ENCODE measurements around the gene RBBP8NL.

DNA sequence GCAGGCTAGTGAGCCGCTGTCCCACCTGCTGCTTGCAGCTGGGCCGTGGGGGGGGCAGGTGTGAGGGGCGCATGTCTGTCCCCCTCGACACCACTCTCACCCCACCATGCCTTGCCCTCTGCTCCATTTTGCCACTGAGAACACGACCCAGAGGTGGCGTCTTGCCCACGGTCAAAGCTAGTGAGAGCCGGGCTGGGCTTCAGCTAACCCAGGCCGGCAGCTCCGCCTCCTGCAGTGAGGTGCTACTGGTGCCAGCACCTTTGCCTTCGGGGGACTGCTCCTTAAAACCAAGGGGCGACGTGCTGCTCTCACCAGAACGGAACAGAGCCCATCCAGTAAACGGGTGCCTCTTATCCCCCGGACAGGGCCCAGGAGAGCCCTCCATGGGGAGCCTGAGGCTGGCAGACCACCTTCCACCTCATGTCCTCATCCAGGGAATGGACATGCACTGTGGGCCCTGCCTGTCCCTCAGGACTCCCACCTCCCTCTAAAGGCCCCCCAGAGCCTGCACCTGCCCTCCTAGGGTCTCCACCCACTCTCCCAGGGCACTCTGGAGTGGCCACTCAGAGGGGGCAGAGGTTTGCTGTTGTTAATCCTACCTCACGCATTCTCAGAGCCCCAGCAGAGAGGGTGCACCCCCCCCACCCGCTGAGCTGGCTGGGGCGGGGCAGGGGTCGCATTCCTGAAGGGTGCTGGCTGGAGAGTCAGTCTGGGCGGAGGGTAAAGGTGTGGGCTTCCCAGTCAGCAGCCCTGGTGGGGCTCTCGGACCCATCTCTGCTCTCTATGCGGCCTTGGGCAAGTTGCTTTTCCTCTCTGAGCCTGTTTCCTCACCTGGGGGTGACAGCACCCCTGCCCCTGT lies 2.9 kb downstream of the RBBP8NL start:
- TF ChIP-seq TAF1 (conservative IDR thresholded peaks at IDR 0.05) (no peak), RAD21 (IDR thresholded peaks at IDR 0.05) (no peak)
- TF ChIP-seq, protein P1, sequence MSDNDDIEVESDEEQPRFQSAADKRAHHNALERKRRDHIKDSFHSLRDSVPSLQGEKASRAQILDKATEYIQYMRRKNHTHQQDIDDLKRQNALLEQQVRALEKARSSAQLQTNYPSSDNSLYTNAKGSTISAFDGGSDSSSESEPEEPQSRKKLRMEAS (IDR thresholded peaks at IDR 0.05) = no peak
- TF ChIP-seq, protein P2, sequence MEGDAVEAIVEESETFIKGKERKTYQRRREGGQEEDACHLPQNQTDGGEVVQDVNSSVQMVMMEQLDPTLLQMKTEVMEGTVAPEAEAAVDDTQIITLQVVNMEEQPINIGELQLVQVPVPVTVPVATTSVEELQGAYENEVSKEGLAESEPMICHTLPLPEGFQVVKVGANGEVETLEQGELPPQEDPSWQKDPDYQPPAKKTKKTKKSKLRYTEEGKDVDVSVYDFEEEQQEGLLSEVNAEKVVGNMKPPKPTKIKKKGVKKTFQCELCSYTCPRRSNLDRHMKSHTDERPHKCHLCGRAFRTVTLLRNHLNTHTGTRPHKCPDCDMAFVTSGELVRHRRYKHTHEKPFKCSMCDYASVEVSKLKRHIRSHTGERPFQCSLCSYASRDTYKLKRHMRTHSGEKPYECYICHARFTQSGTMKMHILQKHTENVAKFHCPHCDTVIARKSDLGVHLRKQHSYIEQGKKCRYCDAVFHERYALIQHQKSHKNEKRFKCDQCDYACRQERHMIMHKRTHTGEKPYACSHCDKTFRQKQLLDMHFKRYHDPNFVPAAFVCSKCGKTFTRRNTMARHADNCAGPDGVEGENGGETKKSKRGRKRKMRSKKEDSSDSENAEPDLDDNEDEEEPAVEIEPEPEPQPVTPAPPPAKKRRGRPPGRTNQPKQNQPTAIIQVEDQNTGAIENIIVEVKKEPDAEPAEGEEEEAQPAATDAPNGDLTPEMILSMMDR (IDR thresholded peaks at IDR 0.05; ENCODE audit: low read depth, low read length, missing input control) = no peak
